ENCODE results near the gene CRELD2.
"Not testable (repeated sequence)": the region's sequence is repeated elsewhere in the genome, so short reads cannot be mapped to it uniquely, and the experiment has no call there.

Gene CRELD2

DNA sequence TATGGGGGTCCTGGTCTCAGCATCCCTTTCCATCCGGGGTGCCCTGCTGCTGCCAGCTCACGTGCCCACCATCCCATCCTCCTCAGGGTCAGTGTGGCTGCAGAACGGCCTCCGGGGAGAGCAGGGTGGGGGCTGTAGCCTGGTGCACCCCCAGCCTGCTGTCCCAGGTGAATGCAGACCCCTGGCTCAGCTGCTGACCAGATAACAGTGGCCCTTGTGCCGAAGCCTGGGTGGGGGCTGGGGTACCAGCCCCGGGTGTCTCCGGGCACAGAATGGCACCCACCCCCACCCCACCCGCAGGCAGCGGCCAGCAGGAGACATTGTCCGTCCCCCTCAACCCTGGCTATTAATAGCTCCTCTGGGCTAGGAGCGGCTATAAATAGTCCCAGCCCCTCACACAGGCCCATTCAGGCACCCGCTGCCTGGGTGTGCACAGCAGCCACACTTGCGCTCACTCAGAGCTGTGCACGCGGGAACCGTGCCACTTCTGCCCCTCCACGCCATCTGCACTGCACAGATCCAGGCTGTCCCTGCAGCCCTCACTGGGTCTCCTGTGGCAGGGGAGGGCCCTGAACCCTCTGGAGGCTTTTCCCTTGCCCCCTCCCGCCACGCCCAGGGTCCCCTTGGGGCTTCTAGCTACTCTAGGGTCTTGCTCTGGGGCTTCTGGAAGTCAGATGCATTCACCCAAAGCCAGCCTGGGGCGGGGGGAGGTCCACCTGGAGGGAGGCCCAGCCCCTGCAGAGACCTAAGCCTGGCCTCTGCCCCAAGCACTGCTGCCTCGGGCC lies 18.7 kb downstream of the CRELD2 start:
- Histone ChIP-seq H3K9ac (ENCODE audit: low read depth, low read length) (peak overlapping the region; percentile 24), H3K4me1 (ENCODE audit: control insufficient read depth, insufficient read depth, low read length) (peaks cover 2% of the 10 kb centered on the region)

DNA sequence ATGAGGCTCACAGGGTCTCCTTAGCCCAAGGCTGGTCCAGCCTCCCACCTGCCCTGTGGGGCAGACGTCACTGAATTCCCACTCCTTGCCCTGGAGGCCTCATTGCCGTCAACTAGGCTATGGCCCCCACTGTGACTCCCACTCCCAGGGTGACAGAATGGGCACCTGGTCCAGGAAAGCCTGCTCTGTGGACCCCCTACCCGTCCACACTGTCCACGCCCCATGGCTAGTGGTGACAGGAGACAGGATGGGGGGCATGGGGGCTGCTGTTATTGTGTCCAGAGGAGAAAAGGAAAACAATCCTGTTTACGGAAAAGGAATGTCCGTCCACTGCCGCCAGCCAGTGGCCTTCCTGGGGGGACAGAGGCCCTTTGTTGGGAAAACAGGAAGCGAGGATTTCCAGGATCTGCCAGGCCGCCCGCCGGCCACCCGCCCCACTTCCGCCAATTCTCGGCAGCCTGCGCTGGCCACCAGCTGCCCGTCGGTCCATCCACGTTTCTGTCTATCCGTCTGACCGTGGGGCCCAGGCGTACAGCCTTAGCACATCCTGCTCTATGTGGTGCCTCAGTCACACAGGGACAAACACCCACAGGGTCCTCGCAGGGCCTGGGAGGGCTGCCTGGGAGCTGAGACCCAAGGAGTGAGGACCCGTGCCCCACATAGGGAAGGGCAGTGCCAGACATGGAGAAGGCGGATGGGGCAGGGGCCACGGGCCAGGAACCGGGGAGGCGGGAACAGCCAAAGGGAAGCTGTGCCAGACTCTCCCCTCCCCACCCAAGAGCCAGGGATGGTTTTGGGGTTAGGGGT lies 19.5 kb downstream of the CRELD2 start:
- Histone ChIP-seq H3K9ac (ENCODE audit: low read depth, low read length) (no peak overlapping the region), H3K4me3 (ENCODE audit: low read depth, low read length) (no peak overlapping the region)

More for the DNA sequence above, 18.7 kb downstream of the CRELD2 start:
- H3K9me3 ChIP-seq (ENCODE audit: control insufficient read depth, insufficient read depth, low read length), result no peaks in the 10 kb centered on the region
- H3K36me3 ChIP-seq (ENCODE audit: control insufficient read depth, insufficient read depth, low read length), result no peaks in the 10 kb centered on the region
- no peak overlapping the region for H3K4me3 ChIP-seq (ENCODE audit: low read depth, low read length)
- no peaks in the 10 kb centered on the region for H3K27me3 ChIP-seq (ENCODE audit: control insufficient read depth, insufficient read depth, low read length)

DNA sequence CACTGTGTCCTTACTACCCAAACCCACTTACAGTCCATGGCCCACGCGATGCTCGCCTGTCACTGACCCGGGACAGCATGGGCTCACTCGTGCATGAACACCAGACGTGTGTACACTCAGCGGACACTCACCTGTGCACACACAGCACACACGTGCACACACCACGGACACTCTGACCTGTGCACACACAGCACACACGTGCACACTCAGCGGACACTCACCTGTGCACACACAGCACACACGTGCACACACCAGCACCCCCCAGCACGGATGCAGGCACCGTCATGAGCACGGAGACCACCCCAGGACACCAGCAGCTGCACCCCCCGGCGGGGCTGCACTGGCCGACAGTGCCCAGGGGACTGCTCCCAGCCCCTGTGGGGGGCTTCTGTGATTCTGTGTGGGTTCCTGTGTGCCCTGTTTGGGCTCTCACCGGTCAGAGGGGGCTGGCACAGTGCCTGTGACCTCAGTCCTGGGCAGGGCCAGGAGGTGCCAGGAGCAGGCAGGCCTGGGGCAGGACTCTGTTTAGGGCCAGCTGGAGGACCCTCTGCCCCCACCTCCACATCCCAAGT lies 20.2 kb downstream of the CRELD2 start:
- Histone ChIP-seq H3K4me1 (ENCODE audit: control insufficient read depth, insufficient read depth, low read length) (peaks cover 2% of the 10 kb centered on the region), H3K4me3 (ENCODE audit: low read depth, low read length) (no peak overlapping the region), H3K27me3 (ENCODE audit: control insufficient read depth, insufficient read depth, low read length) (no peaks in the 10 kb centered on the region), H3K36me3 (ENCODE audit: control insufficient read depth, insufficient read depth, low read length) (no peaks in the 10 kb centered on the region), H3K9me3 (ENCODE audit: control insufficient read depth, insufficient read depth, low read length) (no peaks in the 10 kb centered on the region), H3K9ac (ENCODE audit: low read depth, low read length) (no peak overlapping the region)

More for the DNA sequence above, 19.5 kb downstream of the CRELD2 start:
- no peaks in the 10 kb centered on the region for H3K9me3 ChIP-seq (ENCODE audit: control insufficient read depth, insufficient read depth, low read length)
- peaks cover 2% of the 10 kb centered on the region for H3K4me1 ChIP-seq (ENCODE audit: control insufficient read depth, insufficient read depth, low read length)
- H3K27me3 ChIP-seq (ENCODE audit: control insufficient read depth, insufficient read depth, low read length), result no peaks in the 10 kb centered on the region
- H3K36me3 ChIP-seq (ENCODE audit: control insufficient read depth, insufficient read depth, low read length), result no peaks in the 10 kb centered on the region

DNA sequence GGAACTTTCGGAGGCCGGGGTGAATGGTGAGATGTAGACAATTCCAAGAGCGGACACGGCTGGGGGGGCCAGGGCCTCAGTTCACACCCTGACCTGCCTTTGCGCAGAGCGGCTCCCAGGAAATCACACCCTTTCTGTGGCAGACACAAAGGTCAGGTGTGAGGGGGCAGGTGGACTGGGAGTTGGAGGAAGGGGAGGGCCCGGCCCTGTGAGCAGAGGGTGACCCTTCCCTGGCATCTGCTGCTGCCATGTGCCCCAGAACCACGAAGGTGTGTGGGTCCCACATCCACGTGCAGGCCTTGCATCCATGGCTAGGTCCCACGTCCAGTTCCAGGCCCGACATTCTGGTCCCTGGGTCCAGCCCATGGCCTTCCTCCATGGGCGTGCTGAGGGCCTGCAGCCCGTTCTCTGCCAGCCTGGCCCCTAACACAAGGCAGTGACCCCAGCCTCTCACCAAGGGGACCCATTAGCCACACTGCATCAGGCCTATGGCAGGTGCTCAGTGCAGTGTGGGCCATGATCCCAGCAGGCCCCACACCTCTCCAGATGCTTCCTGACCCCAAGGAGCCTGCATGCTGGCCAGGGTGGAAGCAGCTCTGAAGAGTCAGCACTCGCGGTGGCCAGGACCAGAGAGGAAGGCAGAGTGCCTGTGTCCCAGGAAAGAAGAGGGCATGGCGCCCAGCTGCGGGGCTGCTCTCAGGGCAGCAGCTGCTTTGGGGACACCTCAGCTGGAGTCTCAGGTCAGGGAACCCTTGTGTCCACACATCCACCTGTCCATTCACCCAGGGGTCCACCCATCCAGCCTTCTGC lies 23.3 kb downstream of the CRELD2 start:
- no peaks in the 10 kb centered on the region for H3K27me3 ChIP-seq (ENCODE audit: control insufficient read depth, insufficient read depth, low read length)
- H3K4me1 ChIP-seq (ENCODE audit: control insufficient read depth, insufficient read depth, low read length), result peaks cover 3% of the 10 kb centered on the region
- no peak overlapping the region for H3K9ac ChIP-seq (ENCODE audit: low read depth, low read length)
- no peaks in the 10 kb centered on the region for H3K9me3 ChIP-seq (ENCODE audit: control insufficient read depth, insufficient read depth, low read length)
- H3K36me3 ChIP-seq (ENCODE audit: control insufficient read depth, insufficient read depth, low read length), result no peaks in the 10 kb centered on the region
- H3K4me3 ChIP-seq (ENCODE audit: low read depth, low read length), result no peak overlapping the region

- Histone ChIP-seq H3K4me3 (ENCODE audit: low read depth, low read length) (no peak overlapping the region), H3K4me1 (ENCODE audit: control insufficient read depth, insufficient read depth, low read length) (peaks cover 4% of the 10 kb centered on the region), H3K27me3 (ENCODE audit: control insufficient read depth, insufficient read depth, low read length) (no peaks in the 10 kb centered on the region), H3K9ac (ENCODE audit: low read depth, low read length) (no peak overlapping the region), H3K9me3 (ENCODE audit: control insufficient read depth, insufficient read depth, low read length) (no peaks in the 10 kb centered on the region), H3K36me3 (ENCODE audit: control insufficient read depth, insufficient read depth, low read length) (no peaks in the 10 kb centered on the region)
Observed at GRCh38 chr22:49942565-49943404, 24.4 kb downstream of the CRELD2 start.

DNA sequence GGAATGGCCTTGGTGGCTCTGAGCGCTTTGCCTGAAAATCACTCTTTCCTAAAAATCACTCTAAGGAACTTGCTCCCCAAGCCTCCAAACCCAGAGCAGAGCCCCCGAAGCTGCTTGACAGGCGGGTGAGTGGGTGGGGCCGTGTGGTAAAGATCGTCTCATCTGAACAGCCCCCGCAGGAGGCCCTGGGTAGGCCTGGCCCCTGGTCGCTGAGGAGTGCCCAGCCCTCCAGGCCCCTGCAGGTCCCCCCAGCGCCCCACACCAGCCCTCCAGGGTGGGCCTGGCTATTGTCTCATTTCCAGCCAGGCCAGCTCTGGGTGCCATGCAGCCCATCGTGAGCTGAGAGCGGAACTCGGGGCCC lies 25.0 kb downstream of the CRELD2 start:
- no peaks in the 10 kb centered on the region for H3K27me3 ChIP-seq (ENCODE audit: control insufficient read depth, insufficient read depth, low read length)
- H3K4me1 ChIP-seq (ENCODE audit: control insufficient read depth, insufficient read depth, low read length), result peaks cover 4% of the 10 kb centered on the region
- H3K9me3 ChIP-seq (ENCODE audit: control insufficient read depth, insufficient read depth, low read length), result no peaks in the 10 kb centered on the region
- no peaks in the 10 kb centered on the region for H3K36me3 ChIP-seq (ENCODE audit: control insufficient read depth, insufficient read depth, low read length)
- no peak overlapping the region for H3K4me3 ChIP-seq (ENCODE audit: low read depth, low read length)
- H3K9ac ChIP-seq (ENCODE audit: low read depth, low read length), result no peak overlapping the region

GRCh38 chr22:49943771-49944398 lies 25.5 kb downstream of the CRELD2 start:
- H3K36me3 ChIP-seq (ENCODE audit: control insufficient read depth, insufficient read depth, low read length), result no peaks in the 10 kb centered on the region
- peaks cover 4% of the 10 kb centered on the region for H3K4me1 ChIP-seq (ENCODE audit: control insufficient read depth, insufficient read depth, low read length)
- H3K4me3 ChIP-seq (ENCODE audit: low read depth, low read length), result no peak overlapping the region
- no peaks in the 10 kb centered on the region for H3K27me3 ChIP-seq (ENCODE audit: control insufficient read depth, insufficient read depth, low read length)
- H3K9me3 ChIP-seq (ENCODE audit: control insufficient read depth, insufficient read depth, low read length), result no peaks in the 10 kb centered on the region
- no peak overlapping the region for H3K9ac ChIP-seq (ENCODE audit: low read depth, low read length)

- Histone ChIP-seq H3K27me3 (ENCODE audit: control insufficient read depth, insufficient read depth, low read length) (no peaks in the 10 kb centered on the region), H3K36me3 (ENCODE audit: control insufficient read depth, insufficient read depth, low read length) (no peaks in the 10 kb centered on the region), H3K9ac (ENCODE audit: low read depth, low read length) (no peak overlapping the region), H3K4me1 (ENCODE audit: control insufficient read depth, insufficient read depth, low read length) (peaks cover 4% of the 10 kb centered on the region), H3K4me3 (ENCODE audit: low read depth, low read length) (no peak overlapping the region), H3K9me3 (ENCODE audit: control insufficient read depth, insufficient read depth, low read length) (no peaks in the 10 kb centered on the region)
Observed at GRCh38 chr22:49944399-49944891, 26.0 kb downstream of the CRELD2 start.

- not testable (repeated sequence) for H3K4me3 ChIP-seq (ENCODE audit: low read depth, low read length); H3K9ac ChIP-seq (ENCODE audit: low read depth, low read length)
Observed at GRCh38 chr22:49945042-49945794, 26.8 kb downstream of the CRELD2 start.

More at GRCh38 chr22:49945042-49945794, 26.8 kb downstream of the CRELD2 start:
- H3K4me1 ChIP-seq (ENCODE audit: control insufficient read depth, insufficient read depth, low read length); H3K36me3 ChIP-seq (ENCODE audit: control insufficient read depth, insufficient read depth, low read length); H3K9me3 ChIP-seq (ENCODE audit: control insufficient read depth, insufficient read depth, low read length); H3K27me3 ChIP-seq (ENCODE audit: control insufficient read depth, insufficient read depth, low read length): not testable (repeated sequence)
